GM04504 (cell line): ENCODE data around the gene SDC1.

ENCODE experiments used
- DNase-seq: peaks from one replicate; pipeline ENCODE4 v3.0.0-alpha.2; 2012; ENCODE audit warnings: low read depth

The SDC1 gene

DNA sequence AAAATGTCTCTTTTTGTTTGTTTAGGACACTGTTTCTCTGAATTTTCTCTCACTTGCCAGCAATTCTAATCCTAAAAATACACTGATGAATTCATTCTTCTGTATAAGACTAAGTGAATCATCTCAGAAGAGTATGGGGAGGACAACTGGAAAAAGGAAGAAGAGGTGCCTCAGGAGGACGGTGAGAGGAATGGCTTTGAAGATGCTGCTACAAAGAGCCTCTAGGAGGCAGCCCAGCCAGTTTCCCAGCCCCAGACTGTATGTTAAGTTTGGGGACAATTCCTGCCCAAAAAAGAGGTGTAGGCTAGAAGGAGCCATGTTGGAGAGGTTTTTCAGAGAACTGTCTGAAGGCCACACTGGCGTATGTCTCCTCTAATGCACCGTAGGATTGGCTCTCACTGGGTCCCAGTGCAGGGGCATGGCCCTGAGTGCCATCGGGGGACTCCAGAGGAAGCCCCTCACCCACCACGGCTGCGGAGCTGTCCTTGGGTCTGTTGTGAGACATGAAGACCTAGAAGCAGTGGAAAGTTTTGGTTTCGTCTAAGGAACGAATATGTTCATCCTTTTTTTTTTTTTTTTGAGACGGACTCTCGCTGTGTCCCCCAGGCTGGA lies 3.1 kb upstream of the SDC1 start:
- DNase-seq = no peak

DNA sequence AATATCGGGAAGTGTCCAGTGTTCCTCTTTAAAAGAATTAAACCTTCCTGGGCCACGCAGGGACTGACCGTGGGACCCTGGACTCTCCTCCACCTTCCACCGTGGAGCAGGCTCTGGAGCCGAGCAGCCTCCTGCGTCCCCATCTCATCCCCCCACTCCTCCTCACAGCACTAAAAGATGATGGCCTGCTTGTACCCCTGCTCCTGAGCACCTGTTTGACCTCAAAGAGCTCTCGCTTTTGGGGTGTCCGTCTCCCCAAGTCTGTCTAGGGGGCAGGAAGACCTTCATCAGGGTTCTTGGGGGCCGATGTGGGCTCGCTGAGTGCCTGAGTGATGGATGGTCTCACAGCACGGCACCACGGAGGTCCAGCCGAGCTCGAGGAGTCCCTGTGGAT lies 1.2 kb upstream of the SDC1 start:
- DNase-seq = no peak

DNA sequence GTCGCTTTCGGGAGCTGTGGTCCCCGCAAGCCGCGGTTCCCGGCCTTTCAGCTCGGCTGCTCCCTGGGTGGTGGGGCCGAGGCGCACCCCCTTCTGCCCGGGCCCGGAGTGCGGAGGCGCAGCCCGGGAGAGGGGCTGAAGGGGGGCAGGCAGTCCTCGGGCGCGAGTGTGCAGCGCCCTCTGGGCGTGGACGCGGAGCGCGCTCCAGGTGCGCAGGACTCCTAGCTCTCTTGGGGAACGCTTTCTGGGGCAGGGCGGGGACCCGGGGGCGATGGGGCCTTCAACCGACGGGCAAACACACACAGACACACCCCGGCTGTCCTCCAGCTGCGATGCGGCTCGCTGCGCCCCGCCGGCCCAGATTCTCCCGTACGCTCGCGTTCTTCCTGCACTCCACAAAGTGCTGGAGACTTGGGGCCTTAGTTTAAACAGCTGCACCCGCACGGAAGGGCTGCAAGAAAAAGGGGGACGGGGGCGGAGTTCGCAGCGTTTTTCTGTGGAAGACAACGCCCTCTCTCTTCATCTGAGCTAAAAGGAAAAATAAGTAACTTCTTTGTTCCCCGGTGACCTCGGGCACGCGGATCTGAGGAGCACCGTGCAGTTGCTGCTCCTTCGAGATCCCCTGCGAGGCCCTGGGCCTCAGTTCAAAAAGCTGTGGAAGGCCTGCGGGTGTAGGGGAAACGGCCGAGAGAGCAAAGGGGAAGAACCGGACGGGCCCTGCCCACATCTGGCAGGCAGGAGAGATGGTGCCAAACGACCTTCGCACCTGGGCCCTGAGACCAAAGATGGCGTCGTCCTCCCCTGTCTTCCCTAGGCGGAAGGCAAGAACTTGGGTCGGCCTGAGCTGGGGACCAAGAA lies 593 bp upstream of the SDC1 start:
- no peak for DNase-seq

DNA sequence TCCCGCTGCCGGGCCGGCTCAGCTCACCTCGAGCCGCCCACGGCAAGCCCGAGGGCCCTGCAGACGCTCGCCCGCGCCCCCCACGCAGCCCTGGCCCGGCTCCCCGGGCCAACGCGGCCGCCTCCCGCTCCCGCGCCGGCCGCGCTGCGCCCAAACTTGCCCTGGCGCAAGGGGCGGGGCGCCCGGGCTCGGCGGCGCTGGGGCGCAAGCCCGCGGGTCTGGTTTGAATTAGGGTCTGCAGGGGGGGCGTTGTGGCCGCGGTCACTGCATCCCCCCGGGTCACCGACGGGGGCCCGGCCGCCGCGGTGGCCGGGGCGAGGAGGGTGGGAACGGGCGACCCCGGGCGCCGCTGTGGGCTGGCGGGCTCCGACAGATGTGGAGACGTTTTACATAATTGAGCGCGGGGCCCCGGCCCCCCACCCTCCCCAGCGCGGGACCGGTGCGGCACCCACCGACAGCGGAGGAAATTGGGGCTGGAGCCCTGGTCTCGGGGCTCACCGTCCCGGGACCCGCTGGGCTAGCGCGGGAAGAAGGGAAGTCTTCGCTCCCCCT lies 690 bp downstream of the SDC1 start:
- no peak for DNase-seq

DNA sequence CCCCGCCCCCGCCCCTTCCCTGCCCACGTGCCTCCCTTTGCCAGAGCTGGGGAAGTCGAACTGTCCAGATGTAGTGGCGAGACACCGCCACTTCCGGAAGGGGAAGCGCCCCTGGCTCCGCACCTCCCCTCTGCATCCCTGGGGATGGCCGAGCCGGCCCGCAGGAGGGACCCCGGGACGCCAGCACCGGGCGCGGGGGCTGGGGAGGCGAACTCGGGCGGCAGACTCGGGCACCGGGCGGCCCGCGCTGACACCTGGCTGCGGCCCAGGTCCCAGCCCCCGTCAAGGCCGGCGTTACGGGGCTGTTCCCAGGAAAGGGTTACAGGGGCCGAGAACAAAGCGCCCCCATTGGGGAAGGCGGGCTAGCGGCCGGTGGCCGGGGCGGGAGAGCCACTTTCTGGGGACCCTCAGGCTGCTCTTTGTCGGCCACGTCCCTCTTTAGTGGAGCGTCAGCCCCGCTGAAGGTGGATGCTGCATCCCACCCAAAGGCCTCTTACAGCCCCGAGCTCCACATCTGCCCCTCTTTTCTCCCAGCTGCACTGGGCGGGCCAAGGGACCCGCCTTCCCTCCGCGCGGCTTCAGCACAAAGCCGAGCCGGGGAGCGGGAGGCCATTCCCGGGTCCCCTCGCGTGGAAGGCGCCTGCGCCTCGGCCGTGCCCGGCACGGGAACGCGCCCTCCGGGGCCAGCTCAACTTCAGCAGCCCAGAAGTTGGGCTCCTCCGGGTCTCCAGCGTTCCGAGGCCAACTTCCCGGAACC lies 1.3 kb downstream of the SDC1 start:
- DNase-seq = no peak

DNA sequence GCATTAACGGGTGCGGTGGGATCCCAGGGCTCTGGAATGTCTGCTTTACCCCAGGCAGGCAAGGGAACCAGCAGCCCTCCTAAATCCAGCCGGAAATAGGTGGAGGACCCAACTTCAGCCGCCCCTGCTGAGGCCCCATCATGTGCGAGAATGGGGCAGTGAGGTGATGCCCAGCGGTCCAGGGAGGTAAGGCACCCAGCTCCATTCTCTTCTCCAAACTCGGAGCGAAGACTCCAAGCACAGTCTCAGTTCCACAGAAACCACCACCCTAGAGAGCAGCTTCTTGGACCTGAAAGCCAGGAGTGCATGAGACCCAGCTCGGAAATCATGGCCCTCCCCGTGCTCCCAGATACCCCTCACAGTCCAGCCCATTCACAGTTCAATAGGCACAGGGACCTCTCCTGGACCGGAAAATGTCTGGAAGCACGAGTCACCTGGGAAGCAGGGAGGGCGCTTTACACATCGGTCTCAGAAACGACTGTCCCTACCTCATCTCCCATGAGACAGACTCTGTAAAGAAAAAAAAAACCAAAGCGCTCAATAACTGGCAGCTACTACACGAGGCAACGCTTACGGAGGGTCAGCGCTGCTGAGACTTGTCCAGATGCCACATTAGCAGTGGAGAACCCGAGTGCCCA lies 2.0 kb downstream of the SDC1 start:
- DNase-seq = no peak

DNA sequence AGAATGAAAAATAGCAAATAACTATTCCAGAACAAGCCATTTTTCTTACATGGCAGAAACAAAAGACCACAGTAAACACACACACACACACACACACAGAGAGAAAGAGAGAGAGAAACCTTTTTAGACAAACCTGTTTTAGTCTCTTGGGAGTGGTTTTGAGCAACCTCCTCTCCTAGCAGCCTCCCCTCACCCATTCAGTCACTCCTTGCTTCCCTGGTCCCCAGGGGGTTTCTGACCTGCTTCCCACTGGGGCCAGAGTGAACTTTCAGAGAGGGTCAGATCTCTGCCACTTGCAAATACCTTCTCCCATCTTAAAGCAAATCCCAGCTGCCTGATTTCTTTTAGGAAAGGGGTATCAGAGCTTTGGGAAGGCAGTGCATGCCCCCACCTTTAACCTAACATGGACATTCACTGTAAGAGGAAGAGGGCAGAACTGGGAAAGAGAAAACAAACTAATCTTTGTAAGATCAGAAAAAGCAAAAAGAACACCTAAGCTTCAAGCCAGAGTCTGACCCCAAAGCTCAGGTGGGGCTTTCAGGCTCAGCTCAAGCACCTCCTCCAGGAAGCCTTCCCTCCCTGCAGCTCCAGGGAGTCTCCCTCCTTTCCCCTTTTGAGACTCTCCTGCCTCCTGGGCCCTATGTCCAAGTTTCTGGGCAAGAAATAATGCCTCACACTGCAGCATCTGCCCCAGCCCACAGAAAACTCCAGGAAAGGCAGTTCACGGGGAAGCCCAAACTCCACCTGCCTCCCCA lies 2.7 kb downstream of the SDC1 start:
- no peak for DNase-seq

DNA sequence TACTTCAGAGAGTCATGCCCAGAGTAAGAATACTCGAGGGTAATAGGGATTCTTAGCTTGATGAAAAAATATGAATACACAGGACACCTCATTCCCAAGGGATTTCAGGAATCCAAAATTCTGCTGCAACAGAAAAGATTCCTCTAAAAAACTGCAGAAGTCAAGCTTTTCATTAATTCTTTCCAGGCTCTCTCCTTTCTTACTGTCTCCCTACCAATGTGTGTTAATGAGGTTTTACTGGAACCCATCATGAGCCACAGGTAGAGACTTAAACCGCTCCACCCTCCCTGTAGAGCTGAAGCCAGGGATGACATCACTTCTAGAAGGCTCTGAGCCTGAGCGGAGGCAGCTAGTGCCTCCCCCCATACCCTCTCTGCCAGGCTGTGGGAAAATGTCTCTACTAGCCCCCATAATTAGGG lies 3.4 kb downstream of the SDC1 start:
- peak; percentile 52 for DNase-seq

DNA sequence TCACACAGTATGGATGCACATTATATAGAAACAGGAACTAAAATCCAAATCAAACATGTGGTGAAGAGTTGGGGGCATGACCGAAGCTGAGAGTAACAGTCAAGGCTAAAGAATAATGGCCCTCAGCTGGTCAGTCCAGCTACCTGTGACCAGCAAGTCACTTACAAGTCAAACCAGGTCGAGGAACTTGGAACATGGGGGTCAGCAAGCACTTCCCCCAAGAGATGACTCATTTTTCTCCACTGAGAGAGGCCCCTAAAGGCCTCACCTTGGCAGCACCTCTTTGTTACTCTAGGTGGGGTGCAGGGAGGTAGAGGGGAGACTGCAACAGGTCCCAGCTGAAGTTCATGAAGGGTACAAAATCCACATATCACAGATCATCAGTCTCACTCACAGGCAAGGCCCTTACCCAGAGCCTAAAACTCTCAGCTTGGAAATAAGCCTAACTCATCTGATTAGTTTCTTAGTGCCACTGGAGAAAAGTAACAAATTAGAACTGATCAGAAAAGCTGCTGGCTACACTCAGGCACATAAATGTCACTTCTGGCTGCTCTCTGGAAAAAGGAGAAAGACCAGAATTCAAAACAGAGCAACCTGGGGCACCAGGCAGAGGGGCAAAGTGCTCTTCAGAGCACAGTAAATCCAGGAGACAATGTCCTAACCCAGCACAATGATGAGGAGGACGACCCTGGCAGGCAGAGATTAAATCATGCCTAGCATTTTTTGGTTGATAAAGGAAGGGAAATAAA lies 4.0 kb downstream of the SDC1 start:
- DNase-seq = no peak

DNA sequence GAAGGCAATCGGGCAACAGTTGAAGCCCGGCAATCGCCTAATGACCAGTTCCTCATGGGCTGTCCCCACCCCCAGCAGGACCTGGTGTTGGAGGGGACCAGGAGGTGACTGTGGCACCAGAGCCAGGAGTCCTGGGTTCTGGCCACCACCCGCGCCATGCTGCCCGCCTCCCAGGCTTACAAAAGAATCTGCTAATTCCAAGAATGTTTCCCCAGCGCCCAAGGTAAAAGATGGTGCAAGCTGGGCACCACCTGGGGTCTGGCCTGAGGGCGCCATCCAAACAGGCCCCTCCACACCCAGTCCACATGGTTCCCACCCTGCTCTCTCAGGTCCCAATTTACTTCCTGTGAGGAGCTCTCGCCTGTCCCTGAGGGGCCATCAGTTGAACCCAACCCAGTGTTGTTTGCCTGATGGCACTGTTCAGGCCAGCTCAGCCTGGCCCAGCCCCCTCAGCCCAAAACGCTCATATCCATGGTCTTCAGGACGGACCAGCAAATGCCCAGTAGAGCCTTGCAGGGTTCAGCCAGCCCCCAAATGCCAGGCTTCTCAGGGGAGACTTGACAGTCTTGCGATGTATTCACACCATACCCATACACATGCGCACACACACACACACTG lies 5.1 kb downstream of the SDC1 start:
- no peak for DNase-seq

DNA sequence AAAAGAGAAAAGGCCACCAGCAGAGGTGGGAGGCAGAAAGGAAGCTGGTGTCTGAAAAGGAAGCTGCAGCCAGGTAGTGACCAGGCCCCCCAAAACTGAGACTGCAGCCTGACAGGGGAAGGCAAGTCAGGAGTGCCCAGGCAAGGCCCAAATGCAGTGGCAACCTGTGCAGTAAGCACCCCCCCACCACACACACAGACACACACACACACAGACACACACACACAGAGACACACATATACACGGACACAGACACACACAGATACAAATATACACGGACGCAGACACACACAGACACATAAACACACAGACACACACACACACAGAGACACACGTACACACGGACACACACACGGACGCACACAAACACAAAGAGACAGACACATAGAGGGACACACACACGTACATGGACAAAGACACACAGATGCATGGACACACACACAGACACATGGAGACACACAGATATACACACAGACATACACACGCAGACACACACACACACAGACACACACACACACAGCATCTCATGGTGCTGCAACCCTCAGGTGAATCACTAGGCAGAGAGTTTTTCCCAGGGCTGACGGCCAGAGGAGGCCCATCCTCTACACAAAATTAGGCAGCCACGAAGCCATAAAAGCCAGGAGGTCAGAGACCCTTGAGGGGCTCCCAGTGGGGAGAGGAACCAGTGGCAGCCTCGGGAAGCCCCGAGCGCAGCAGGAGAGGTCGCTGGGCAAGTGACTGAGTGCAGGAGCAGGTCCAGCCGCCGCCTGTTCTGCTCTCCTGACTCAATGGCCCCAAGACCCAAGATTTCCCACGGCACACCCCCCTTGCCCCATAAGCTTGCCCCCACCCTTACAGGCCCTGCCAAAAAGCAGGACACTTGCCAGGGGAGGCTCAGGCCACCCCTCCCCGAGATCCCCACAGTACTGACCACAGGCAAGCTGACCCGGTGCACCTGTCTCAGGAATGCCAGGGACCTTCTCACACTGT lies 6.3 kb downstream of the SDC1 start:
- DNase-seq = no peak

DNA sequence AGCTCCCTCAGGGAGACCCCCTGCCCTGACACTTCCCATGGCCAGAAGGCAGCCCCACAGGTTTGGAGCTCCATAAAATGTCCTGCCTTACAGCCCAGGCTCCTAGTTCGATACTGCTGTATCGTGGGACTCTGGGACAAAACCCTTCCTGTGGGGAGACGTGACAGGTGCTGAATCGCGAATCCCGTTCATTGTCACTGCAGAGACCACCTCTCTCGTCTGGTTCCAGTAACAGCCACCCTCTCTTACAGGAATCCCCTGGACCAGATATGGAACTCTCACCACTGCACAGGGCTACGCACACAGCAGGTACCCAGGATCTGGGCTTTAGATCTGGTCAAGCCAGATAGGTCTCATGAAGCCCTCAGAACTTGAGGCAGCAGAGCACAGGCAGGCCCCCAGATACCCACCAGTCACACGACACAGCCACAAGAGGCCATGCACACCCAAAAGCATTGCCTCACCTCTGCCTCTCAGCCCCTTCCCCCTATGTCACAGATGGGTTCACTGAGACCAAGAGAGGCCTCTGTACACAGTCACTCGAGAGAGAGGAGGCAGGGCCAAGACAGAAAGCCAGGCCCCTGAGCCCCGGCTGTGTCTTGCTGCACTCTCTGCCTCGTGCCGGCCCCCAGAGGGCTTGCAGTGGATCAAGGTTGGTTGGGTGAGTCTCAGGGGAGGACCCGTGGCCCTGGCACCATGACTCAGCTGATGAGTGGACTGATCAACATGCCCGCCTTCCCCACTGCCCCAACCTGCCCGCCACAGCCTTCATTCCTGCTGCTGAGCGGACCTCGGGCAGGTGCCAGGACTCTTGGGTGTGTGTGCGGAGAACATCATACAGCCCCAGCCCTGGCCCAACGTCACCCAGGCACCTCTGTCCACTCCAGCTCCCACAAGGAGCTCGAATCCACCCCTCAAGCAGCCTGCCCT lies 7.6 kb downstream of the SDC1 start:
- no peak for DNase-seq

DNA sequence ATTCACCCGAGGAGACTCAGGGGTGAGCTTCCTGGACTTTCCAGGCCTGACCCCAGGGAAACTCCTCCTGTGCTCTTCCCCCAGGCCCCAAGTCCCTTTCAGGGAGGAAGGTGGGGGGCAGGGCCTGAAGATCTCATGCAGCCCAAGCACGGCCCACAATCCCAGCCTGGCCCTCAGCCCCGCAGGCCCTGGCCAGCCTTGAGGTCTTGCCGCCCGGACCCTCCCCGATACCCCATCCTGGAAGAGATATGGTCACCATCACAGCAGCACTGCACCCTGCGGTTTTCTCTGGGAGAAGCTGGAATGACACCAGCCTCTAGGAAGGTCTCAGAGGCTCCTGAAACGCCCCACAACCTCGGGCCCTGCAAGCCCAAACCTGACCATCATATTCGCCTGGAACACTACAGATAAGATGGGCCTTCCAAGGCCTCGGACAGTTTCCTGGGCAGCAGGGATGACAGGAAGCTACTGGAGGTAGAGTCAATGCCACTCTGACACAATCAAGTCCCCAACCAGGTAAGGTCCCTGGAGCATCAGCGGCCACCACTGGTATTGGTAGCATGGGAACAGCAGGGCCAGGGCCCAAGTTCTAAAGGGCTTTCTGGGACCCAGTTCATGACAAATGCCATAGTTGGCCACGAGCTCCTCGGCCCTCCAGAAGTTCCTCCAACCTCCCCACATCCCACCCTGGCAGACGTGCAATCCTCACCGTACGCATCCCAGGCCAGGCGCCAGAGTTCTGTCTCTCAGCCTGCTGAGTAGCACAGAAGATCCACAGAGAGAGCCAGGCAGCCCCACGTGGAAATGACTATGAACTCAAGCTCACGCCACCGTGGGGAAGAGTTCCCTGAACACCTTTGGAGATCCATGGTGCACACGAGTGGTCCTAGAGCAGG lies 8.6 kb downstream of the SDC1 start:
- DNase-seq = no peak

DNA sequence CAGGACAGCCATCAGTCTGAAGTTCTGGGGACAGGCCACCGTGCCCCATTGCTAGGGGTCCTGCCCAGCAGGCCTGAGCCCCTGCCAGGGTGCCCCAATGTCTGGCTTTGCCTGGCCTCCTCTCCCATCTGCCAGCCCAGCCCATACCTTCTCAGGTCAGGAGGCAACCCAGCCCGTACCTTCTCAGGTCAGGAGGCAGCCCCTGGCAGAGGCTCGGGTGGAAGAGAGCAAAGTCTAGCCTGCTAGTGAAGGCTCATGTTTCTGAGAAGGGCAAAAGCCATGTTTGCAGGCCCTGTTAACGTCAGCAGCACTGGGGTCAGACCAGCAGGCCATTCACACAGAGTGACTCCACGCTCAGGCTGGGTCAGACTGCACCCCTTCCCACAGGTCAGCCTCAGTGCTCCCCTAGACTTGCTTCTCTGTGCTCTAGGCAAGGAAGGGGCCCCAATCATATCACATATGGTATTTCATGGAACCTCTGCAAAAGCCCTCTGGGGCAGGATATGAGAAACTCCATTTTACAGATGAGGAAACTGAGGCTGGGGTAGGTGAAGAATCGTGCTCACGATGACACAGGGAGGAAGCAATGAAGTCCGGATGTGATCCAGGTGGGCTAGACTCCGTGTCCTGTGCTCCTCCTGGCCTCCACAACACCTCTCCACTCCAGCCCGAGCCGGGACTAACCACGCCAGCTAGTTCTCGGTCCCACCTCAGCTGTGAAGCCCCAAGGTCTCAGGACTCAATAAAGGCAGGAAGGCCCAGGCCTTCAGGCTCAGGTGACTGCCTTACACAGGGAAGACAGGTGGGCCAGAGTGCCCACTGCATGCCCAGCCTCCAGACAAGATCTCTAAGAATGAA lies 9.5 kb downstream of the SDC1 start:
- no peak for DNase-seq

DNA sequence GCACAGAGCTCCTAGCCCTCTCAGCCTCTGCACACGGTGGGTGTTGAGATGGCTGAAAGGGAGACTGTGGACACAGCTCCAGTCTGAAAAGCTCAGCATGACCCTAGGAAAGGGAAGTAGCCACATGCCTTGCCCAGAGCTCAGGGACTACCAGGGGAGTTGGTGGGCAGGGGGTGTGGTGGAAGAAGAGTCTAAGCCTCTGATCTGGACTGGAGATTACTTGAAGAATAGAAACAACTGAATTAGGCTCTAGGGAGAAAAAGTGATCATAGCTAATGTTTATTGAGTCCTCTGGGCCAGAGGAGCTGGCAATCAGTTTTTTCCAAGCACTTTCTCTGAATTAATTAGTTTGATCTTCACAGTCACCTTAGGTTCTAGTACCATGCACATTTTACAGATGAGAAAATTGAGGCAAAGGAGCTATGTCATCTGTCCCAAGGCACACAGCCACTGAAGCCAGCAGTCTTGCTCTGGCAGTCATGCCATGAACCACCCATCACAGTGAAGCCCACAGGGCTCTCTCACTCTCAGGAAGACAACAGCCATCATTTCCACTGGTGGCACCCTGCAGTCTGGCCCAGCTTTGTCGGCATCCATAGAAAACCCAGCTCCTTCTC lies 10.3 kb downstream of the SDC1 start:
- no peak for DNase-seq
